Right ventricle myocardium inferior (tissue), 1 donor: Measurements from ENCODE around the gene UBL7. TPM values are rescaled to one million over a fixed set of nuclear protein-coding genes. Genes with fewer than 3 reads are reported as not detected.

ENCODE experiments used
- ATAC-seq: fragments of 200-7000 bp; cut with Tn5 transposase; one replicate; pipeline ENCODE4 v1.9.1; 2020; ENCODE audit warnings: mild to moderate bottlenecking, moderate library complexity
- DNase-seq: peaks from one replicate; pipeline ENCODE4 v3.0.0; 2021; ENCODE audit errors: missing footprints
- intact Hi-C: fragments of 100-400 bp; cut with DNase I; formaldehyde crosslinking; loops from one replicate; pipeline ENCODE4 v1.11.0; 2022
- total RNA-seq: library from RNA; stranded (reverse); fragmentation: NEBNext Ultra II Directional; extraction: Animal tissue kit (Norgen Biotek cat#: 25700); gene quantifications from one replicate; pipeline ENCODE4 v1.2.1, GENCODE V29; 2021
- donor health status: DM: no; HTN: yes; CAD: no; lungs with severe emphysema.

The UBL7 gene
- total RNA-seq, 1 donor from 2014 or later, result 47.7 TPM

DNA sequence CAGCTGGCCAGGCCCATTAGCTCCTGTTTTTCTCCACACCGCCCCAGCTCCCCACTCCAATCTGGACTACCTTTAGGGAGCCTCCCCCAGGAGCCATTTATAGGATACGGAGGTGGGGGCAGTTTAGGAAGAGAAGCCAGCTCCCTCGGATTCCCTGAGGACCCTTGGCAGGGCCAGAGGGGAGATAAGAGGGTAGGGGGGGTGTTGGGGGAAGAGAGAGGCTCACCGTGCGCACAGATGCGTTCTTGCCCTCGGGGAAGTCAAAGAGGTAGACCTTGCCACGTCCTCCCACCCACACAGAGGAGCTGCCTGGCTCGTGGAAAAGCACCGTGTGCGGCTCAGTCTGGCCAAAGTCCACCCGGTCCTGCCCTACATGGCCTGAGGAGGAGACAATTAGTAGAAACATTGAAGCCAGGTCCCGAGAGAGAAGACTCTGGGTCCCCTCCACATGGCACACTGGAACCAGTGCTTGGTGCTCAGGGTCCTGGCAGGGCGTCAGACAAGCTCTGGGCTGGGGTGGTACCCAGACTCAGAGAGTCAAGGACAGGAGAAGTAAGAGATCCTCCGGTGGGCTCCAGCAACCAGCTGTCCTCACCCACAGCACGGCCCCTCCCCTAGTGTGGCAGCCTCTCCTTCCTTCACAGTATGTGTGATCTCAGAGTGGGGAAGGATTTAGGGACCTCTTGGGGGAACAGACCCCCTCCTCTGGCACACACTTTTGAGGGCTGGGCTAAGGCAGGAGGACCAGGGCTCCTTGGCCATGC is 42.2 kb downstream of the UBL7 start:
- no peak for DNase-seq

DNA sequence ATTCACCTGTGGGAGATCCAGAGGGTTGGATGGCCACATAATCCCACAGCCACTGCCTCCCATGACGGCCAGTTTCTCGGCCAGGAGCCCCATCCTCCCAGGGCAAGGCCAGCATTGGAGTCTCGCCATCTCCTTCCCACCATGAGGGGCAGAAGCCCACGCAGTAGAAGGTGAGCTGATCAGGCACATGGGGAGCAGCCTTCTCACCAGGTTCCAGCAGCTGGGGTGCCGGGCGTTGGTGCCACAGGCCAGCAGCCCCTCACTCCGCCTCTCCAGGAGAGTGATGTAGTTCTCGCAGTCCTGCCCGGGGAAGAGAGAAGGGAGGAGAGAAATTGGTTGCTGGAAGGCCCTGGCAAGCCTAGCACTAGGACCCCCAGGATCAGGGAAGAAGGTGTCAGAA is 43.3 kb downstream of the UBL7 start:
- no peak for DNase-seq
- intact Hi-C loops, result no loop called here
- no peak for ATAC-seq

More for the DNA sequence above, 42.2 kb downstream of the UBL7 start:
- no peak for ATAC-seq
- intact Hi-C loops, result no loop called here

DNA sequence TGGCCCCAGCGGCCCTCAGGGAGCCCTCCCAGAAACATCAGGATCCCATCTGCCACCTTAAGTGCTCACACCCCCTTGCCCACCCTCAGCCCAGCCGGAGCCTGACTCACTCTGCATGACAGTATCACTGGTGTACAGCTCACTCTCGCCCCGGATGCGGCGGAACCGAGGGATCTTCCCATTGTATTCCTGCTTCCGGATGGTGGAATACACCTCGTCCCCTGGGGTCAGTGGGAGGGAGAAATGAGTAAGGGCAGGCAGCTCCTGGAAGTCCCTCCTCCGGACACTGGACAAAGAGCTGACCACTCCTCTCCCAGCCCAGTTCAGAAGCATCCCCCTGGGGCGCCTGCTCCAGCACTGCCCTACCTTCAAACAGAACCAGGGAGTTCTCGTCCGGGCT is 43.7 kb downstream of the UBL7 start:
- intact Hi-C loops, result no loop called here
- no peak for DNase-seq
- peak; percentile 20 for ATAC-seq

DNA sequence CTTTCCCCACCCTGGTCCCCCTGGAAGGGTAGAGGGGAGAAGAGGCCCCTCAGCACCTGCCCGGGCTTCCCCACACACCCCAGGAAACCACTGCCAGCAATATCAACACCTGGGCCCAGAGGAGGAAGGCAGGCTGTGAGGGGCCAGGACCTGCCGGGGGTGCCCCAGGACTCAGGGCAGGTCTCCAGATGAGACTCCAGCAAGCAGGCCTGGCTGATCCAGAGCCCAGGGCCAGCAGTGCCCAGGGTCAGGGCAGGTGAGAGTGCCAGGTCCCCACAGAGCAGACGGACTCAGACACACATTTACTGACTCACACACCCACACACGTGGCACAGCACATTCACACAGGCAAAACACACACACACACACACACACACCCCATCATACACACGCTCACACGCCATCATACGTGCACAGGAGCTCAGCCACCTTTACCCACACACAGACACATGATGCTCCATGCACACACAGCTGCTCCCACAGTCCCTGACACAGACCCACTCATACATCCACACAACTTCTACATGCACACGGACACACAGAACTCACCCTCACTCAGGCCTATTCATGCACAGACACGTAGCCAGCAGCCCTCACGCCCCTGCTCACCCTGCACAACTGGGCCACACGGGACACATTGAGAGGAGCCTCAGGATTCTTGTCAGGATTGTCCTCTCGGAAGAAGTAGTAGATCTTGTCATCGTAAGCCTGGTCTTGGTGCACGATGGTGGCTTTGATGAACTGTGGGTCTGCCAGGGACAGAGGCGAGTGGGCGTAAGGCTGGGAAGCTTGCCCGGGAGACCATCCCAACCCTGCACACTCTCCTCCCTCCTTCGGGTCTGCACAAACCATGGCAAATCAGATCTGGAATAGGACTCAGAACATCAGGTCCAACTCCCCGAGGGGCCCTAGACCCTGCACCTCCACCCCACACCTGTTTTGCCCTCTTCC is 44.7 kb downstream of the UBL7 start:
- ATAC-seq, result no peak
- intact Hi-C loops, result no loop called here
- DNase-seq, result no peak

DNA sequence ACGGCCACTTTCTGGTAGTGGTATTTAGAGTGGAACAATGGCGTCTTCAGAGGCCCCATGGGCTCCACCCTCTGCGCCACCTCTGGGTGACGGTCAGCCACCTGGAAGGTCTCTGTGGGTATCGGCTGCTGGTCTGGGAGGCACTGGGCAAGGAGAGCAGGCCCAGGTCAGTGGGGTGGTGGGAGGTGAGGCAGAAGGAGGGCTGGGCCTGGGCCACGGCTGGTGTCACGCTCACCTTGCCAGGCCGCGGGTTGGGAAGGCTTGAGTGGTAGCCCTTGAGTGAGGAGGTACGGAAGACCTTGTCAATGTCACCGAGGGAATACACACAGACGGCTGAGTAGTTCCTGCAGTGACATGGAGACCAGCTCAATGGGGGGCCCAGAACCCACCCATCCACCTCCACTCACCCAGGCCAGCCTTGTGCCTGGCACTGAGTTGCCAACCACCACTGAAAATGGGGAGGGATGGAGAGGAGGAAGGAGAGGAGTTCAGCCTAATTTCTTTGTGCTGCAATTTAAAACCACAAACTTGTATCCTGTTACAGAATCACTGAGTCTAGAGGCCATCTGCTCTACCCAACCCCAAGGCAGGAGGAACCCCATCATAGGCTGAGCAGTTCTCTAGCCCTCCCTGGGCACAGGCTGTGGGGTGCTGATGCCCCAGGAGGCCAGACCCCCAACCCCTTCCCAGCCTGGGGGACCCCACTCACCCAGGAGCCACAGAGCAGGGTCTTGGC is 46.2 kb downstream of the UBL7 start:
- intact Hi-C loops, result no loop called here
- DNase-seq (no peak), ATAC-seq (no peak)

DNA sequence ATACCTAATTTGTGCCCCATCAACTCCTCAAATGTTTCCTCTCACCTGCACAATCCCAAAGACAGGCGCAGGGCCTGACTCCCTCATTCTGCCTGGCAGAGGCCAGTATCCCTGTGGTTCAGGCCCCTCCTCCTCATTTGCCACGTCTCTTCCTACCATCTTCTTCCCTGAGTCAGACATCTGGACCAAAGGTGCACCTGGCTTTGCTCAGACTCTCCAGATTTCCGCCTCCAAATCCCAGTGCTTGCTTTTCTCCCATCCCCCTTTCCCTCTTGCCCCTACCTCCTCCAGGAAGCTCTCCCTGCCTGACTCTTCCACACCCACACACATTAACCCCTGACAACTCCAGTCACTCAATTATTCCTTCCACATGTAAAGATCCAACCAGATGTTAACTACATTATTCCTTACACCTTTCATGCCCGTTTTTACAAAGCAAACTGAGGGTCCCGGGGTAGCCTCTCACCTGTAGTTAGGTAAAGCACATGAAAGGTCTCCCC is 46.8 kb downstream of the UBL7 start:
- no peak for DNase-seq
- no peak for ATAC-seq
- intact Hi-C loops, result no loop called here

DNA sequence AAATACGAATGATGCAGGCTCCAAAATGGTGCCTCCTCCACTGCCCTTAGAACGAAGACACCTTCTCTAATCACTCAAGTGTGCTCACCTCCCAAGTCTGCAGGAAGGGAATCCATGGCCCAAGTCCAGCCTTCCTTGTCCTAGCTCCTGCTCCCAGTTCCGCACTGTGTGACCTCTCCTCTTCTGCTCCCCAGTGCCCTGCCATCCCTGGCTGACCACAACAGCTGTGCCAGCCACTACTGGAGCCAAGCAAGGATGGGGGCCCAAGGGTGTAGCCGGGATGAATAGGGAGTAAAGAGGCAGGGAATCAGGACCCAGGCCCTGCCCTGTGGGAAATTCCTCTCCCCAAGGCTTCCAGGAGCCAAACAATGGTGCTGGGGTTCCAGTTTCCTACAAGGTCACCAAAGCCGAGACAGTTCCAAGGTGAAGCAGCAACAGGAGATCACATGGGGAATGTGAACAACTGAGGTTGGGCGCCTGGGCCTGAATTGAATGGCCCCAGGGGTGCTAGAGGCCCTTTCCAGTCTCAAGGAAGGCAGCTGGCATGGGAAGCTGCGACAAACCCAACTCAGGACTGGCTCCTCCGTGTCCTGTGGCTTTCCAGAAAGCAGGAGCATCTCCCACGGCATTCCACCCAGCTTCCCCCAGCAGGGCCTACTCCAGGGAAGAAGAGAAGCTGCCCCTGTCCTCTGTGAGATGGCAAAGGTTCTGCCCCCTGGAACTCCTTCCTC is 47.4 kb downstream of the UBL7 start:
- intact Hi-C loops, result no loop called here
- DNase-seq, result no peak

DNA sequence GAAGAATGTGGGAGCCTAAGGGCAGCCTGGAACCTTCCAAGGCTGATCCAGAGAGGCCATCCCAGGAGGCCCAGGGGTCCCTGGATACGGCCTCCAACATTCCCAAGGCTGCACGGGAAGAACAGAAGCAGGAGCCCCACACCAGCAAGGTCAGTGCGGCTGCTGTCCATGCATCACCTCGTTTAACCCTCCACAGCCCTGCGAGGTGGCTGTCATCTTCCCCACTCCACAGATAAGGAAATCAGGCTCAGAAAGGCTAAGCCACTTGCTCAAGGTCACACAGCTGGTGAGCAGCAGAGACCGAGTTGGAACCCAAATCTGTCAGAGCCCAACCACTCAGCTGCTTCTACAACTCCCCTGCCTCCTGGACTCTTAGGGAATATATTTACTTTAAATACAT is 48.8 kb downstream of the UBL7 start:
- DNase-seq (no peak), ATAC-seq (no peak)
- intact Hi-C loops, result no loop called here

More for the DNA sequence above, 47.4 kb downstream of the UBL7 start:
- no peak for ATAC-seq

DNA sequence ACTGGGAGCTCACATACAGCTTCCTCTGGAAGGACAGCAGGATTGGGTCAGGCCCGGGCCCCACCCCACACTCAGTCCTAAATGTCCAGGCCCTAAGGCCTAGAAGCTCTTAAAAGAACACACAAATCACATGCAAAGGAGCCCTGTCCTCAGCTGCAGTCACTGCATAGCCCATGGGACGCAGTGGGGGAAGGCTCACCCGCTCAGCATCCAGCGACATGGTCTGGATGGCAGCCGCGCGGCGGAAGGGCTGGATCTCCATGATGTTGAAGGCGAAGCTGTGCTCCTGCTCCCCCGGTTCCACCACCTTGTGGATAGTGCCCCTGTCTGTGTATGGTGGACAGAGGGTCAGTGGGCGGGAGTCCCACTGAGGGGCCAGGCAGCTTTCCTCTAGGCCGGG is 49.3 kb downstream of the UBL7 start:
- DNase-seq (no peak), ATAC-seq (no peak)
- intact Hi-C loops, result no loop called here

DNA sequence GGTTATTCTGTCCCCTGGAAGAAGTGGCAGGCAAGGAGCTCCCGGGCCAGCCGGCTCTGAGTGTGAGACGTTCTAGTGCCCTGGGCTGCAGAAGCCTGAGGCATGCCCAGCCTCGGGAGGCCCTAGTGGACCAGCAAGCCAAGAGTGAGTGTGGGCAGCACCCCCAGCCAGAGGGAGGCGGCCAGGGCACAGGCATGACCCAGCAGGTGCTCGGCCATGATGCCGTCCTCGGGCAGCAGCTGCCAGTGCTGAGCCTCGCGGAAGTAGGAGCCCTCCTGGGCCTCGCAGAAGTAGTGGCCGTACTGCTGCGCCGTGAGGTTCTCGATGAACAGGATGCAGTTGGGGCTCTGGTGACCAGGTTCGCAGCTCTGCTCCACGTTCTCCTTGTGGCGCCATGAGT is 50.5 kb downstream of the UBL7 start:
- DNase-seq, result no peak
- intact Hi-C loops, result no loop called here
- no peak for ATAC-seq

DNA sequence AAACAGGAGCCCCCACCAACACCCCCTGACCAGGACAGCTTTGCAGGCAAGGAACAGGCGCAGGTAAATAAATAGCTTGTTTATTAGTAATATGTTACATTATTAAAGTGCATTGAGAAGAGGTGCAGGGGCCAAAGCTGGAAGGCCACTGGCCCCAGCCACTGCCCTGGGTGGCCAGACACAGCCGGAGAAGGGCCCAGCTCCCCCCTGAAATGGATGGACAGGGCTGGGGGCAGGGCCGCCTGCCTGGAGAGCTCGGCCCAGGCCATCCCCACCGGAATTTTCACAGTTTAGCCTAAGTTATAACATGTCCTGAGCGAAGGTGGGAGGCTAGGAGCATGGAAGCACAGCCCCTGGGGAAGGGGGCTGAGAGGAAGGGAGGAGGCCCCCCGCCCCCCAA is 51.7 kb downstream of the UBL7 start:
- DNase-seq (no peak), ATAC-seq (no peak)
- intact Hi-C loops, result no loop called here

DNA sequence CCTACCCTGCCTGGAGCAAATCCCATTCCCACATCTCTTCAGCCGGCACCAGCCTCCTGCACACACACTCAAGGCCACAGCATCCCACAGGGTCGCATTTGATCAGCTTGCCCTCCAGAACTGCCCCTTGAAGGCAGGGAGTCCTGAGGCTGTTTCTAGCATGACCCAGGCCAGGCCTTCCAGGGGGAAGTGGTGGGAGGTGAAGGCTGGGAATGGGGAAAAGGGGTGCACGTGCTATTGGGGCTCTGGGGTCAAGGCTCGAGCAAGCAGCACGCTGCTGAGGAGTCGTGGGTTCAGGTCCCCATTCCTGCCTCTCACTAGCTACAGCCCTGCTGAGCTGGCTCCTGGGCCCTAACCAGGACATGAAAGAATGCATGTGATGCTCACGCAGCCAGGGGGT is 52.1 kb downstream of the UBL7 start:
- no peak for DNase-seq
- intact Hi-C loops, result no loop called here
- ATAC-seq, result no peak

DNA sequence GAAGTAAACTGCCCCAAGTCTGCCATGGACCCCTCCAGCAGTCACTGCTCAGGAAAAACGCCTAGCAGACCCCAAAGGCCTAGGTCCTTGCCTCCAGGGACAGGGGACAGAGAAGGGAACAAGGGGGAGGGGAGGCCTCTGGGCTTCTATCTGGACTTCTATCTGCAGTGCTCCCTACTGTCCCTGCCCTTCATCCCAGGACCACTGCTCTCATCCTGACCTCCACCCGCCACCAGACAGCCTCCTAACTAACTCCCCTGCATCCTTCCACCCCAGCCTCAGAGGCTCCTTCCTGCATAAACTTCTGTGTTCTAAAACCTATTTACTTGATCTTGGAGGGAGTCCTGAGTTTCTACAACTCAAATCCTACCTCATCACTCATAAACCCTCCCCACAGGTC is 52.6 kb downstream of the UBL7 start:
- ATAC-seq (no peak), DNase-seq (no peak)
- intact Hi-C loops, result no loop called here

DNA sequence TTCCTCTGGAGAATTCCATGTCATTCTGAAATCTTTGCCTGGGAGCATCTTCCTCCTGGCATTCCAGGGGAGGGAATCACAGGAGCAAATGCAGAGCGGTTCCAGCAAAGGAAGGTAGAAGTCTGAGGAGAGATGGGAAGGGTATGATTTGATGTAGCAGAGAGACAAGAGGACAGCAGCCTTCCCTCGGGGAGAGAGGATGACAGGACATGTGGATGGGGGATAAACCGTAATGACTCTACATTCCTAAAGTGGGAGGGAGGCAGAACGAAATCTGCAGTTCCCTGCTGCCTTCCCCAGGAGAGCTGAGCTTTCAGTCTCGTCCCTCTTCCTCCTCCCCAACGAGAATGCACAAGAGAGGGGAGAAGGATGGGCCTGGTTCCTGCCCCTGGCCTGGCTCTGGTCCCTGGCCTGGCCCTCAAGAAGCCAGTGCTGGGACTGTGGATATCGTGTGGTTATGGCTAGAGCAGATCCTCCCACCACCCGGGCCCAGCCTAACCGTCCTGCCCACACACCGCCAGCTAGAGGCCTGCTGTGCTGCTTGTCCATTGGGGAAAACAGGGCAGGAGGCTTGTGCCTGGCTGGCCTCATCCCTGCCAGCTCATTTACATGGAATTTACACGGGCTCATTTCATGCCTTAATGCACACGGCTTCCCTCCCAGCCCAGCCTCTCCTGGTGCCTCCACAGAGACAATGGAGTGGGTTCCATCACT is 53.8 kb downstream of the UBL7 start:
- DNase-seq, result no peak

DNA sequence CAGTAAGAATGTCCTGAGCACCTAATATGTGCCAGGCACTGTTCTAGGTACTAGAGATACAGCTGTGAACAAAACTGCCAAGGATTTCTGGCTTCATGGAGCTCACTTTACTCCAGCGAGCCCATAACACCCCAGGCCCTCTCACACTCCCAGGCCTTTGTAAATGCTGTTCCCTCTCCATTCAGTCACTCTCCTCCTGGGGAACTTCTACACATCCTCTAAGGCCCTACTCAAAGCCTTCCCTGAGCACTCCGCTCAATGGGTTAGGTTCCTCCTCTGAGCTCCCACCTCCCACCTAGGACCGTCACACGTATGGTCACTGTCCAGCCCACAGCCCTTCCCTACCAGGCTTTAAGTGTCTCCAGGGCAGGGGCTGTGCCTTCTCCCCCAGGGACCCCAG is 54.4 kb downstream of the UBL7 start:
- DNase-seq (no peak), ATAC-seq (no peak)
- intact Hi-C loops, result no loop called here

More for the DNA sequence above, 53.8 kb downstream of the UBL7 start:
- intact Hi-C loops, result no loop called here
- ATAC-seq, result no peak

DNA sequence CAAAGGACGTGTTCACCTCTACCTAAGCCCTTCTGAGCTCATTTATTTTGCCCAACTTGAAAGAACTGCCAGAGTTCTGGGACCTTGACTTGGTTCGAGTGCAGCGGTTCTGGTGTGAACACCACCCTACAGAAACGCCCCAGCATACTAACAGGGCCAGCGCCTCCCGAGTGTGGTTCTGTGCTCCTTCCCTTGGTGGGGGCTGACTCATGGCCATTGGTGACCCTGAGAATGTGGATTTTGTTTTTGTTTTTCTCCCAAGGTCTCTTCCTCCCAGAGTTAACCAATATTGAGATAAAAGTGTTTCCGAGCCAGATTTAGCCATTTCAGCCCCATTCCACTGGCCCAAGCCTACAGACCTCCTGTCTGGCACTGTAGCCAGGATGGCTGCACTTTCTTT is 55.1 kb downstream of the UBL7 start:
- intact Hi-C loops, result no loop called here
- DNase-seq (no peak), ATAC-seq (no peak)

DNA sequence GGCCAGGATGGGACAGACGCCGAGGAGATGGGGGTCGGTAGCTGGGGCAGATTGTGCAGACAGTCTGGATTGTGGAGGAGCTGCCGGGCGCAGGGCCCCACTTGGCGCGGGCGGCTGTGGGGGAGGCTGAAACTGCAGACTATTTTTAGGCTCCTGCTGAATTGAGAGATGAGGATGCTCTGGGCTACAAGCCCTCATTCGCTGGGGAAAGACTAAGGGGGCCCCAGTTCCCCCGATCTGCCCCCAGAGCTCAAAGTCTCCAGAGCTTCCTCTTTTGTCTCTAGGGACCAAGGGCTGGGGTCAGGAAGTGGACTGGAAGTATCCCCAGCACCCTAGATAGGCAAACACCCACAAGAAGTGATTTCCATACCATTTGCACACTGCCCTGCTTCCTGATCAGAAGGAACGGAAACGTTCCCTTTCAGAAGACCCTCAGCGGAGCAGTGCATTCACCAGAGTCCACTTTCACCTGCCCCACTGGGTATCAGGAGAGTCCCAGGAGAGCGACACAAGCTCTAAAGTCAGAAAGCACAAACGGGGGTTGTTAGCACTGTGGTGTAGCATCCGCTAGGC is 56.9 kb downstream of the UBL7 start:
- intact Hi-C loops, result no loop called here
- DNase-seq, result no peak
- no peak for ATAC-seq

DNA sequence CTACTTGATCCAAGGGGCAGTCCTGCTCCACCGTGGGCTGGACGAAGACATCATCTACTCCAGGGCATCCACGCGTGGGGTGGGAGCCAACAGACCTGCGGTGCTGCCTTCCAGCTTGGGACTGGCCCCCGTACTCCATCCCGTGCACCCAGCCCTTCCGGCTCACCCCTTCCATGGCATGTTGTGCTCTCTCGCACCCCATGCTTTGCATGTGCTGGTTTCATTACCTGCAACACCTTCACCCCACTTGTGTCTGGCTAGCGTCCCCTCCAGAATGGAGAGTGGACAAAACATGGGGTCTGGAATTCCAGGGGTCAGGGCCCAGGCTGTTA is 57.4 kb downstream of the UBL7 start:
- intact Hi-C loops, result no loop called here
- ATAC-seq (no peak), DNase-seq (no peak)
